GM12874 (cell line): Measurements from ENCODE around the gene KIF16B.

Source experiments
- CTCF ChIP-seq: IDR thresholded peaks from 2 replicates; pipeline ENCODE4 v1.5.1; 2011; ENCODE audit warnings: low read depth, mild to moderate bottlenecking, control low read depth, low read length, moderate library complexity; ENCODE audit not compliant: insufficient read depth

Gene KIF16B

DNA sequence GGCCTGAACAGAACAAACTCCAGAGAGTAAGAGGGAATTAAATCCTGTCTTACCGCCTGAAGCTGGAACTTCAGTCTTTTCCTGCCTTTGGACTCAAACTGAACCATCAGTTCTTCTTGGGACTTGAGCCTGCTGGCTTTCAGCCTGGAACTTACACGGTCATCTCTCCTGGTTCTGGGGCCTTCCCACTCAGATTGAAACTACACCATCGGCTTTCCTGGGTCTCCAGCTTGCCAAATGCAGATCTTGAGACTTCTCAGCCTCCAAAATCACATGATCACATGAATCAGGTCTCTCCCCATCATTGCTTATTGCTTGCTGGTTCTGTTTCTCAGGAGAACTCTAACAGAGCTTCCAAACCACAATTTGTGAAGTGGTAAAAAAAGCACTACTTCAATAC lies 276.3 kb downstream of the KIF16B start:
- no peak for TF ChIP-seq CTCF

DNA sequence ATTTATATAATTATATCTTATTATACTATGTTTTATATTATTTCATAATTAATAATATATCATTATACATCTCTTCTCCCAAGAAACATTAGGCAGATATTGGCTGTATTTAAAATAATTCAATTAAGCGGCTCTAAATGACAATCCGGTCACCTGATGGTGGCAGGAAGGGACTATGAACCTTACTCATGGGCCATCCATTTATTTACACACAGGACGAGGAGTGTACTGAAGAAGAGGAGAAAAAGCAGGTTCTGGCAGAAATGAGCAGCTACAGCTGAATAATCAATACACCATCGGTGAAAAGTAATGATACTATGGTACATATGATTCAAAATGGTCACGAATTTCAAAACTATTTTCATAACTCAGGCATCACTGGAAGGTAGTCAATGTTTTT lies 277.7 kb downstream of the KIF16B start:
- no peak for TF ChIP-seq CTCF

DNA sequence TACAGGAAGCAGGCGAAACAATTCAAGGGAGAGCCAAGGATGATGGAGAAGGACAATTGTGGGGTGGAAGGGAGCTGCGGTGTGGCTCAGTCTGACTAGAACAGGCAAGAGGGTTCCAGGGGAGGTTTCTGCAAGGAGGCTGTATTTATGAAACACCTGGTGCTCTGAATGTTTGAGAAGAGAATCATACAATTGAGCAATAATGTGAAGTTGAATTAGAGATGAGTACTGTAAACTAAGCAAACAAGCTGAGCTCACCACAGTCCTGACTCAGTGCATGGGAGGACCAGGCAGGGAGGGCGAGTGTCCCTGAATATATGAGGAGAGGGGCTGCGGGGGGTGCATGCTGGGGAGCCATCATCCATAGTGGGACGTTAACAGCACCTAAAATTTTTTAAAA lies 279.7 kb downstream of the KIF16B start:
- no peak for TF ChIP-seq CTCF

GRCh38 chr20:16292226-16292880 lies 280.9 kb downstream of the KIF16B start:
- no peak for TF ChIP-seq CTCF

DNA sequence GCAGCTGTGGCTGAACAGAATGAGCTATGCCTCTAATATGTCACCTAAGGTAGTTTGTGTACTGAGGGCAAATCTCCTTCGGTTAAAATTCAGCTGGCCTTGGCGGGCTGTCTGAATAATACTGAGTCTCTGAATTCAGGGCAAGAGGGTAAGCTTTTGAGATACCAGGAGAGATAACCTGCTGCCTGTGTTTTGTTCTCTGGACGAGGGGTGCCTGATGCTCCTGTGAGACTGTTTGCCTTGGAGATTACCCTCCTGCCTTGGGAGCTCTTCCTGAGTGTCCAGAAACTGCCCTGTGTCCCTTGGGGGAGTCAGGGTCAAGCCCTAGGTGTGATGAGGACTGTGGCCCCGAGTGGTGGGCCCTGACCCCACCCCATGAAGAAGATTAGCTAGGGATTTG lies 282.9 kb downstream of the KIF16B start:
- TF ChIP-seq CTCF: no peak

DNA sequence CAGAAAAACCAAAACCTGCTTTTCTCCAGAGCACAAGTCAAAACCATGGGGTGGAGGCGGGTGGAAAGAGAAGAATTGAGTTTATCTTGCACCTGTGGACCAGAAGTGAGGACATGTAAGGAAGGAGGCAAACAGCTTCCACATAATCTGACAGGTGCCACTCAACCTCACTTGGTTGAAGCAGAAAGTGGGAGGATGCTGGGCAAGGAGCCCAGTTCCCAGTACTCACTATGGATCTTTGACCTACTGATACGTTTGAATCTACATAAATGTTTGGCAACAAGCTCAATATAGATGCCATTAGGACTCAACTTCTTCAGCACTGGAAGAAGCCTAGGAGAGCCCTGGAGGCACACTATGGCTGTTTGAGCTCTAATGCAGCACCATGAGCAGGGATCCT lies 285.5 kb downstream of the KIF16B start:
- no peak for TF ChIP-seq CTCF

DNA sequence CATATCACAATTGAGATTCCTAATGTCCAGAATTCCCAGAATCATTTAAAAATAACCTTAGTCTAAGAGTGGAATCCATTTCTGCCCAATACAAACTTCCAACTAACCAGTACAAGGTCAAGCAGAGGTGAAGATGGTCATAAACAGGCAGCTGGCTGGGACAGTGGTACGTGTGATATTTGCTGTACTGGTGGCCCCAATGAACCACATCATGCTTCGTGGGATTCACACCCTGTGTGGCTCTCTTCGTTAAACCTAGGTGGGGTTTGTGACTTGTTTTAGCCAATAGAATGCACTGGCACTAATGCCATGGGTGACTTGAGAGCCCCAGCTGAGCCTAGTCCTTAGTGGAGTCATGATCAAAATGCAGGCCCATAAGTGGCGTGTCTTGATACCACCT lies 286.6 kb downstream of the KIF16B start:
- TF ChIP-seq CTCF: no peak
